HL-60 (cell line): ENCODE measurements around the gene ZNF618.

ENCODE experiments used
- GABPA ChIP-seq: IDR thresholded peaks from 2 replicates; pipeline ENCODE4 v1.6.1; 2012; ENCODE audit warnings: low read depth
- POLR2AphosphoS5 ChIP-seq: IDR thresholded peaks from 2 replicates; pipeline ENCODE4 v1.6.1; 2012; ENCODE audit warnings: low read depth
- TF ChIP-seq, protein P1 (sequence below): IDR thresholded peaks from one replicate; pipeline ENCODE4 v1.5.1; 2011; ENCODE audit warnings: low read length, control low read depth, inconsistent platforms; ENCODE audit not compliant: insufficient read depth

DNA sequence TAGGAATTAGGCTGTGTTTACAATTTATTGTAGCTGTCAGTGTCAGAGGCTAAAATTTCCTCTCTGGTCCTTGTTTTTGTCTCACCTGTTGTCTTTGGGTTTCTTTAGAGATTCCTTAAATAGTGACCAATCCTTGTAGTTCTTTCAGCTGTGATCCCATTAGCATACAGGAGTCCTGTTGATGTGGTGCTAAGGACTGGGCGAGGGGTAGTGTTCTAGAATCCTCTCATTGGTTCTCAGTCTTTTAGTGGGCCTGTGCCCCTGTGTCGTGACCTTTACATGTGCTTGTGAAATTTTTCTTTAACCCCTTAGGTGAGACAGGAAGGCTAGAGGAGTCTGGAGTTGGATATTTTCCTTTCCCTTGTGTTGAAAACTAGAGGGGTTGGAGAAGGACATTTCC lies 51.2 kb downstream of the ZNF618 start:
- TF ChIP-seq, protein P1, sequence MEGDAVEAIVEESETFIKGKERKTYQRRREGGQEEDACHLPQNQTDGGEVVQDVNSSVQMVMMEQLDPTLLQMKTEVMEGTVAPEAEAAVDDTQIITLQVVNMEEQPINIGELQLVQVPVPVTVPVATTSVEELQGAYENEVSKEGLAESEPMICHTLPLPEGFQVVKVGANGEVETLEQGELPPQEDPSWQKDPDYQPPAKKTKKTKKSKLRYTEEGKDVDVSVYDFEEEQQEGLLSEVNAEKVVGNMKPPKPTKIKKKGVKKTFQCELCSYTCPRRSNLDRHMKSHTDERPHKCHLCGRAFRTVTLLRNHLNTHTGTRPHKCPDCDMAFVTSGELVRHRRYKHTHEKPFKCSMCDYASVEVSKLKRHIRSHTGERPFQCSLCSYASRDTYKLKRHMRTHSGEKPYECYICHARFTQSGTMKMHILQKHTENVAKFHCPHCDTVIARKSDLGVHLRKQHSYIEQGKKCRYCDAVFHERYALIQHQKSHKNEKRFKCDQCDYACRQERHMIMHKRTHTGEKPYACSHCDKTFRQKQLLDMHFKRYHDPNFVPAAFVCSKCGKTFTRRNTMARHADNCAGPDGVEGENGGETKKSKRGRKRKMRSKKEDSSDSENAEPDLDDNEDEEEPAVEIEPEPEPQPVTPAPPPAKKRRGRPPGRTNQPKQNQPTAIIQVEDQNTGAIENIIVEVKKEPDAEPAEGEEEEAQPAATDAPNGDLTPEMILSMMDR: no peak
- no peak for TF ChIP-seq GABPA
- no peak for TF ChIP-seq POLR2AphosphoS5
